AG04449 (cell line): ENCODE measurements around the gene MAP1LC3B2.

Experiments used
- CTCF ChIA-PET: fragments of 350-600 bp; formaldehyde crosslinking; extraction: SDS; loops from one replicate; lab custom pipeline; 2021; ENCODE audit warnings: antibody characterized with exemption; lab: Yijun Ruan, JAX
- POLR2A ChIA-PET: fragments of 400-600, 350-600 bp; formaldehyde crosslinking; extraction: SDS; loops from one replicate; lab custom pipeline; 2020; ENCODE audit warnings: antibody characterized with exemption, inconsistent platforms; lab: Yijun Ruan, JAX
- DNase-seq: peaks from one replicate; pipeline ENCODE4 v3.0.0-alpha.2; 2010; ENCODE audit warnings: low read depth, low spot score
- H3K4me3 ChIP-seq: 2 replicates; pipeline ENCODE4 v1.5.1; 2011; ENCODE audit warnings: low read depth, mild to moderate bottlenecking, control low read depth, low read length
- TF ChIP-seq, protein P1 (sequence below): IDR thresholded peaks from one replicate; pipeline ENCODE4 v1.5.1; 2011; ENCODE audit warnings: mild to moderate bottlenecking, moderate library complexity, low read length, control low read depth, inconsistent platforms; ENCODE audit not compliant: insufficient read depth; ENCODE audit errors: missing control alignments

The MAP1LC3B2 gene

GRCh38 chr12:116582610-116583009 lies 23.4 kb downstream of the MAP1LC3B2 start:
- DNase-seq = no peak
- CTCF ChIA-PET = interaction anchor here (1.4 kb wide), 1 partner anchor 20 kb away, joined by 5 read pairs; no protein-coding TSS in a partner anchor
- POLR2A ChIA-PET = no interaction called here
- no peak overlapping the region for H3K4me3 ChIP-seq
- TF ChIP-seq, protein P1, sequence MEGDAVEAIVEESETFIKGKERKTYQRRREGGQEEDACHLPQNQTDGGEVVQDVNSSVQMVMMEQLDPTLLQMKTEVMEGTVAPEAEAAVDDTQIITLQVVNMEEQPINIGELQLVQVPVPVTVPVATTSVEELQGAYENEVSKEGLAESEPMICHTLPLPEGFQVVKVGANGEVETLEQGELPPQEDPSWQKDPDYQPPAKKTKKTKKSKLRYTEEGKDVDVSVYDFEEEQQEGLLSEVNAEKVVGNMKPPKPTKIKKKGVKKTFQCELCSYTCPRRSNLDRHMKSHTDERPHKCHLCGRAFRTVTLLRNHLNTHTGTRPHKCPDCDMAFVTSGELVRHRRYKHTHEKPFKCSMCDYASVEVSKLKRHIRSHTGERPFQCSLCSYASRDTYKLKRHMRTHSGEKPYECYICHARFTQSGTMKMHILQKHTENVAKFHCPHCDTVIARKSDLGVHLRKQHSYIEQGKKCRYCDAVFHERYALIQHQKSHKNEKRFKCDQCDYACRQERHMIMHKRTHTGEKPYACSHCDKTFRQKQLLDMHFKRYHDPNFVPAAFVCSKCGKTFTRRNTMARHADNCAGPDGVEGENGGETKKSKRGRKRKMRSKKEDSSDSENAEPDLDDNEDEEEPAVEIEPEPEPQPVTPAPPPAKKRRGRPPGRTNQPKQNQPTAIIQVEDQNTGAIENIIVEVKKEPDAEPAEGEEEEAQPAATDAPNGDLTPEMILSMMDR = no peak

- H3K4me3 ChIP-seq = no peak overlapping the region
- POLR2A ChIA-PET = no interaction called here
- no peak for DNase-seq
- CTCF ChIA-PET = interaction anchor here (1.4 kb wide), 1 partner anchor 20 kb away, joined by 5 read pairs; no protein-coding TSS in a partner anchor
- TF ChIP-seq, protein P1 = no peak
Measured at GRCh38 chr12:116583129-116583694, 24.0 kb downstream of the MAP1LC3B2 start.

- TF ChIP-seq, protein P1 = no peak
- H3K4me3 ChIP-seq = no peak overlapping the region
- ChIA-PET POLR2A (no interaction called here), CTCF (interaction anchor here (1.0 to 4.1 kb wide), 2 partner anchors 12 to 15 kb away, joined by 3 to 16 read pairs; no protein-coding TSS in a partner anchor)
- DNase-seq = no peak
Measured at GRCh38 chr12:116587270-116587669, 28.1 kb downstream of the MAP1LC3B2 start.

GRCh38 chr12:116588390-116589028 lies 29.3 kb downstream of the MAP1LC3B2 start:
- CTCF ChIA-PET = interaction anchor here (0.8 to 4.1 kb wide), 2 partner anchors 11 to 30 kb away, joined by 3 to 16 read pairs; partner anchors contain the start of gene MAP1LC3B2
- TF ChIP-seq, protein P1 = no peak
- POLR2A ChIA-PET = no interaction called here
- DNase-seq = no peak
- no peak overlapping the region for H3K4me3 ChIP-seq

- ChIA-PET POLR2A (no interaction called here), CTCF (interaction anchor here (0.5 to 1.4 kb wide), 2 partner anchors 11 to 835 kb away, joined by 3 to 4 read pairs; no protein-coding TSS in a partner anchor)
- no peak overlapping the region for H3K4me3 ChIP-seq
- TF ChIP-seq, protein P1 = no peak
- no peak for DNase-seq
Measured at GRCh38 chr12:116589581-116589980, 30.4 kb downstream of the MAP1LC3B2 start.

GRCh38 chr12:116590561-116590960 lies 31.4 kb downstream of the MAP1LC3B2 start:
- TF ChIP-seq, protein P1 = no peak
- DNase-seq = no peak
- H3K4me3 ChIP-seq = no peak overlapping the region
- CTCF ChIA-PET = interaction anchor here (1.3 to 1.4 kb wide), 2 partner anchors 10 to 11 kb away, joined by 4 read pairs; no protein-coding TSS in a partner anchor
- POLR2A ChIA-PET = no interaction called here
